CD1c-positive myeloid dendritic cell (primary cell): ENCODE results near the gene RSPO1.
A peak's percentile ranks its signal among the peaks of the same experiment; 100 is the strongest.
"Not testable (repeated sequence)": the region's sequence is repeated elsewhere in the genome, so short reads cannot be mapped to it uniquely, and the experiment has no call there.

Source experiments
- DNase-seq: peaks from one replicate; pipeline ENCODE4 v3.0.0-alpha.2; 2016; ENCODE audit errors: extremely low spot score

Gene RSPO1

GRCh38 chr1:37634244-37634991 lies at the start of gene RSPO1:
Gene RSPO1 (minus strand): TSS chr1:37634892. CDS start chr1:37629661, 5,231 bp downstream.
- no peak for DNase-seq

GRCh38 chr1:37684182-37684581 lies 49.5 kb upstream of the RSPO1 start:
- DNase-seq: not testable (repeated sequence)

- peak; percentile 85 for DNase-seq
Observed at GRCh38 chr1:37682334-37682987, 47.8 kb upstream of the RSPO1 start.

- DNase-seq: no peak
Observed at GRCh38 chr1:37680933-37681332, 46.2 kb upstream of the RSPO1 start.

- DNase-seq: no peak
Observed at GRCh38 chr1:37677808-37678207, 43.1 kb upstream of the RSPO1 start.

- no peak for DNase-seq
Observed at GRCh38 chr1:37677143-37677439, 42.4 kb upstream of the RSPO1 start.

GRCh38 chr1:37676281-37677142 lies 41.8 kb upstream of the RSPO1 start:
- no peak for DNase-seq

- DNase-seq: no peak
Observed at GRCh38 chr1:37673920-37674319, 39.2 kb upstream of the RSPO1 start.

- DNase-seq: no peak
Observed at GRCh38 chr1:37672136-37672870, 37.6 kb upstream of the RSPO1 start.

- no peak for DNase-seq
Observed at GRCh38 chr1:37671261-37671660, 36.6 kb upstream of the RSPO1 start.

- no peak for DNase-seq
Observed at GRCh38 chr1:37670133-37670532, 35.4 kb upstream of the RSPO1 start.

- no peak for DNase-seq
Observed at GRCh38 chr1:37667023-37667671, 32.5 kb upstream of the RSPO1 start.

- DNase-seq: no peak
Observed at GRCh38 chr1:37666241-37666867, 31.7 kb upstream of the RSPO1 start.

- DNase-seq: no peak
Observed at GRCh38 chr1:37663426-37664000, 28.8 kb upstream of the RSPO1 start.

- DNase-seq: no peak
Observed at GRCh38 chr1:37662031-37662755, 27.5 kb upstream of the RSPO1 start.

- DNase-seq: no peak
Observed at GRCh38 chr1:37661401-37661800, 26.7 kb upstream of the RSPO1 start.

GRCh38 chr1:37660664-37661063 lies 26.0 kb upstream of the RSPO1 start:
- DNase-seq: no peak

GRCh38 chr1:37658486-37658885 lies 23.8 kb upstream of the RSPO1 start:
- no peak for DNase-seq

- DNase-seq: no peak
Observed at GRCh38 chr1:37657620-37658412, 23.1 kb upstream of the RSPO1 start.
